Endothelial cell of umbilical vein (primary cell): ENCODE data around the gene ZNF423. TPM values are rescaled to one million over a fixed set of nuclear protein-coding genes. Genes with fewer than 3 reads are reported as not detected.

ENCODE experiments used
- BruUV-seq: library from RNA; stranded (reverse); fragments of 400-500 nt; replicated peaks from 2 replicates; lab custom pipeline; 2021; lab: Mats Ljungman, UMichigan
- CTCF ChIA-PET: fragments of 300-600, 350-600 bp; sonication (Branson Sonifier 250); formaldehyde crosslinking; loops from one replicate; lab custom pipeline; 2021; ENCODE audit warnings: antibody characterized with exemption, inconsistent platforms; lab: Charles Lee
- POLR2A ChIA-PET: fragments of 300-600, 350-600 bp; sonication (Branson Sonifier 250); formaldehyde crosslinking; loops from one replicate; lab custom pipeline; 2021; ENCODE audit warnings: antibody characterized with exemption, inconsistent platforms; lab: Charles Lee
- DNase-seq: peaks from one replicate; pipeline ENCODE4 v3.0.0-alpha.2; 2011; ENCODE audit warnings: low read depth, low spot score
- FAIRE-seq: peaks from 2 replicates; lab custom pipeline; 2011; peaks lifted over from hg19 to GRCh38; lab: Jason Lieb, UNC
- H2AFZ ChIP-seq: 2 replicates; pipeline ENCODE4 v1.6.0; 2012; ENCODE audit warnings: low read depth, low read length, control low read depth, inconsistent platforms
- H3K27ac ChIP-seq: 2 replicates; pipeline ENCODE4 v1.5.1; 2011; ENCODE audit warnings: low read depth, mild to moderate bottlenecking, control low read depth, low read length, moderate library complexity; ENCODE audit not compliant: insufficient read depth
- H3K27me3 ChIP-seq, 2 experiments: 2 replicates each; pipeline versions ENCODE4 v1.6.0 to v1.6.1; 2011; ENCODE audit warnings: low read length in 2 of 2, mixed read lengths in 1 of 2; ENCODE audit not compliant: control insufficient read depth in 2 of 2, insufficient read depth in 2 of 2
- H3K36me3 ChIP-seq, 2 experiments: 2 replicates in 1 of 2; 3 replicates in 1 of 2; pipeline ENCODE4 v1.5.1; 2011; ENCODE audit warnings: low read length in 2 of 2, mild to moderate bottlenecking in 1 of 2, moderate library complexity in 1 of 2; ENCODE audit not compliant: control insufficient read depth in 2 of 2, insufficient read depth in 2 of 2; ENCODE audit errors: extremely low read depth in 1 of 2
- H3K4me1 ChIP-seq: 3 replicates; pipeline ENCODE4 v1.5.1; 2011; ENCODE audit warnings: mild to moderate bottlenecking, low read length; ENCODE audit not compliant: control insufficient read depth, insufficient read depth; ENCODE audit errors: extremely low read depth
- H3K4me2 ChIP-seq: 2 replicates; pipeline ENCODE4 v1.6.1; 2011; ENCODE audit warnings: low read length, control low read depth, mixed read lengths; ENCODE audit not compliant: insufficient read depth
- H3K4me3 ChIP-seq, 3 experiments: fragments of 200-600 bp in 1 of 3; sonication (generic), shearing (Covaris generic) in 1 of 3; replicated peaks in 1 of 3; 2 replicates each; pipeline ENCODE4 v1.5.1; 2011 to 2016; ENCODE audit warnings: control low read depth in 3 of 3, low read length in 3 of 3, mild to moderate bottlenecking in 2 of 3, inconsistent platforms in 1 of 3, low read depth in 1 of 3, moderate library complexity in 1 of 3; ENCODE audit not compliant: insufficient read depth in 1 of 3
- H3K79me2 ChIP-seq: 2 replicates; pipeline ENCODE4 v1.6.0; 2012; ENCODE audit warnings: low read length, inconsistent platforms; ENCODE audit not compliant: control insufficient read depth, insufficient read depth
- H3K9ac ChIP-seq: replicated peaks from 2 replicates; pipeline ENCODE3; 2011; ENCODE audit warnings: low read length, control low read depth; ENCODE audit not compliant: insufficient read depth; ENCODE audit errors: extremely low read depth
- H3K9me1 ChIP-seq: replicated peaks from 3 replicates; pipeline ENCODE4 v1.6.0; 2011; ENCODE audit warnings: mild to moderate bottlenecking, low read length; ENCODE audit not compliant: control insufficient read depth, insufficient read depth; ENCODE audit errors: extremely low read depth
- H3K9me3 ChIP-seq: replicated peaks from 2 replicates; pipeline ENCODE4 v1.5.1; 2012; ENCODE audit warnings: low read length, inconsistent platforms; ENCODE audit not compliant: control insufficient read depth, insufficient read depth
- H4K20me1 ChIP-seq: replicated peaks from 2 replicates; pipeline ENCODE3; 2011; ENCODE audit warnings: mild to moderate bottlenecking, low read length; ENCODE audit not compliant: control insufficient read depth, insufficient read depth; ENCODE audit errors: extremely low read depth
- CTCF ChIP-seq, 2 donors: IDR thresholded peaks; 1 replicate in 1 of 2; 2 replicates in 1 of 2; pipeline ENCODE4 v1.5.1; 2011; ENCODE audit warnings: low read length in 2 of 2, mild to moderate bottlenecking in 2 of 2, moderate library complexity in 2 of 2, control low read depth in 1 of 2, inconsistent platforms in 1 of 2, low read depth in 1 of 2; ENCODE audit not compliant: insufficient read depth in 1 of 2; ENCODE audit errors: extremely low read depth in 1 of 2
- EZH2 ChIP-seq: IDR thresholded peaks from 2 replicates; pipeline ENCODE4 v1.6.1; 2012; ENCODE audit warnings: borderline replicate concordance, low read depth, mild to moderate bottlenecking, moderate library complexity, low read length, inconsistent platforms; ENCODE audit not compliant: severe bottlenecking
- FOS ChIP-seq: IDR thresholded peaks from 2 replicates; pipeline ENCODE4 v1.6.1; 2011; ENCODE audit warnings: mild to moderate bottlenecking, low read length, moderate library complexity, borderline replicate concordance; ENCODE audit not compliant: insufficient read depth
- JUN ChIP-seq: IDR thresholded peaks from 2 replicates; pipeline ENCODE4 v1.6.1; 2011; ENCODE audit warnings: borderline replicate concordance, low read depth; ENCODE audit not compliant: insufficient read length, insufficient read depth
- MAX ChIP-seq: IDR thresholded peaks from 2 replicates; pipeline ENCODE4 v1.6.1; 2011; ENCODE audit not compliant: insufficient read depth, insufficient read length
- MYC ChIP-seq: IDR thresholded peaks from one replicate; pipeline ENCODE4 v1.6.1; 2011; ENCODE audit warnings: mild to moderate bottlenecking, low read depth, low read length
- POLR2A ChIP-seq: IDR thresholded peaks from 2 replicates; pipeline ENCODE4 v1.6.1; 2012; ENCODE audit warnings: low read depth, mild to moderate bottlenecking, control low read depth, low read length
- dilution Hi-C: fragments of 300-500 bp; cut with MboI; formaldehyde crosslinking; loops from one replicate; pipeline ENCODE4 v1.15.0; 2019; ENCODE audit warnings: low sequenced_read_pairs; ENCODE audit not compliant: extremely low pct_ligation_motif_present
- intact Hi-C: fragments of 100-400 bp; cut with micrococcal nuclease; formaldehyde crosslinking; loops from one replicate; pipeline ENCODE4 v1.10.0; 2022
- polyA plus RNA-seq, 4 experiments: library from polyadenylated mRNA; depleted of rRNA in 3 of 4; stranded (reverse) in 3 of 4; unstranded in 1 of 4; fragments of >200 nt; gene quantifications; 2 replicates each; pipeline versions ENCODE4 v1.2.1 to v1.2.3, GENCODE V29; 2011 to 2012; ENCODE audit warnings: missing spikeins in 1 of 4
- total RNA-seq: library from RNA; stranded (reverse); gene quantifications from 2 replicates; pipeline ENCODE4 v1.2.3, GENCODE V29; 2021

ZNF423 gene
- total and polyA plus RNA-seq, 2 donors (not counting 3 experiments of a cell fraction or from before 2014, with no cell fraction given), result 2.2 to 8.1 TPM

- H3K9me1 ChIP-seq, result no peaks in the 10 kb centered on the region
- dilution Hi-C loops (no loop called here), intact Hi-C loops (loop anchor here (10.0 kb wide), 1 partner anchor 352 kb away; no protein-coding TSS in a partner anchor)
- ChIA-PET POLR2A (interaction anchor here (0.6 kb wide), 1 partner anchor 498 kb away, joined by 4 read pairs; no protein-coding TSS in a partner anchor), CTCF (interaction anchor here (1.6 kb wide), 1 partner anchor 100 kb away, joined by 5 read pairs; no protein-coding TSS in a partner anchor)
- no peaks in the 10 kb centered on the region for H4K20me1 ChIP-seq
- peaks cover 12% of the 10 kb centered on the region for H3K4me1 ChIP-seq
- no peak overlapping the region for H2AFZ ChIP-seq
- peak; percentile 50 for FAIRE-seq
- BruUV-seq, result no TSS peak
- no peaks in the 10 kb centered on the region for H3K36me3 ChIP-seq
- no peaks in the 10 kb centered on the region for H3K9me3 ChIP-seq
- TF ChIP-seq JUN (no peak), MYC (no peak), POLR2A (no peak), EZH2 (no peak), CTCF (IDR thresholded peaks at IDR 0.05; ENCODE audit: extremely low read depth in 1 of 2, insufficient read depth in 1 of 2, low read depth in 1 of 2, low read length in 2 of 2) (no peak), MAX (no peak), FOS (no peak)
- H3K27me3 ChIP-seq, result no peaks in the 10 kb centered on the region
- H3K9ac ChIP-seq, result no peak overlapping the region
- H3K4me3 ChIP-seq, result no peak overlapping the region
- DNase-seq, result peak; percentile 14
- H3K79me2 ChIP-seq, result no peaks in the 10 kb centered on the region
- H3K4me2 ChIP-seq, result no peak overlapping the region
- no peak overlapping the region for H3K27ac ChIP-seq
Measured at GRCh38 chr16:49756775-49757558, 98.9 kb downstream of the ZNF423 start.
